ENCODE results near the gene TMUB2.
A peak's percentile ranks its signal among the peaks of the same experiment; 100 is the strongest.

The TMUB2 gene

GRCh38 chr17:44209786-44210341 lies 23.1 kb downstream of the TMUB2 start:
- no peak overlapping the region for H3K27ac ChIP-seq (ENCODE audit: low read length, poor library complexity, severe bottlenecking)
- DNase-seq = peak; percentile 27
- no peak overlapping the region for H3K23ac ChIP-seq (ENCODE audit: low read length in 2 of 2)
- peaks cover 33% of the 10 kb centered on the region for H3K79me1 ChIP-seq (replicated peaks; ENCODE audit: low read length, poor library complexity, severe bottlenecking)
- H3K9me3 ChIP-seq (ENCODE audit: control insufficient read depth, low read length) = peaks cover 8% of the 10 kb centered on the region
- H2BK120ac ChIP-seq (ENCODE audit: low read depth, low read length) = no peak overlapping the region
- no peak overlapping the region for H3K4ac ChIP-seq (ENCODE audit: low read depth in 1 of 2, low read length in 2 of 2)
- peak overlapping the region; percentile 62 for H4K8ac ChIP-seq (ENCODE audit: low read length)
- H4K91ac ChIP-seq (ENCODE audit: low read length) = no peak overlapping the region
- peak overlapping the region in 1 of 2 experiments; percentile 6 for H2BK12ac ChIP-seq (ENCODE audit: low read length in 2 of 2)
- H3K4me3 ChIP-seq (ENCODE audit: insufficient read depth in 1 of 2, low read depth in 1 of 2, low read length in 2 of 2) = no peak overlapping the region
- no peak overlapping the region for H3K4me2 ChIP-seq (ENCODE audit: low read length, poor library complexity, severe bottlenecking)
- peak overlapping the region; percentile 64 for H3K9ac ChIP-seq (ENCODE audit: low read length)
- WGBS = 83% methylated on average over 11 of the region's 11 CpGs
- no peak overlapping the region for H3K14ac ChIP-seq (ENCODE audit: low read length in 2 of 2)
- H3K4me1 ChIP-seq (ENCODE audit: control insufficient read depth, insufficient read depth, low read depth, low read length) = peaks cover 18% of the 10 kb centered on the region
- no peaks in the 10 kb centered on the region for H3K27me3 ChIP-seq (ENCODE audit: control insufficient read depth in 1 of 2, insufficient read depth in 1 of 2, low read length in 2 of 2)
- no peak overlapping the region for H2AFZ ChIP-seq (ENCODE audit: low read depth, low read length)
- no peak overlapping the region for H2BK5ac ChIP-seq (ENCODE audit: low read depth, low read length, poor library complexity, severe bottlenecking)
- H2AK5ac ChIP-seq (ENCODE audit: low read length, severe bottlenecking) = peak overlapping the region; percentile 8
- H2BK15ac ChIP-seq (ENCODE audit: low read depth, poor library complexity, severe bottlenecking) = no peak overlapping the region
- H3K36me3 ChIP-seq (ENCODE audit: control insufficient read depth in 1 of 2, insufficient read depth in 2 of 2, low read depth in 1 of 2, low read length in 2 of 2) = peaks cover 66 to 86% of the 10 kb centered on the region in 2 experiments
- H3K18ac ChIP-seq (ENCODE audit: low read depth in 1 of 2, low read length in 2 of 2) = peak overlapping the region in 1 of 2 experiments; percentile 42

- 36% methylated on average over 62 of the region's 64 CpGs for WGBS
- no peak overlapping the region for H2AFZ ChIP-seq (ENCODE audit: low read depth, low read length)
- peak; percentile 86 for DNase-seq
- no peak overlapping the region for H3K4me2 ChIP-seq (ENCODE audit: low read length, poor library complexity, severe bottlenecking)
- peaks cover 18% of the 10 kb centered on the region for H3K4me1 ChIP-seq (ENCODE audit: control insufficient read depth, insufficient read depth, low read depth, low read length)
- H3K4ac ChIP-seq (ENCODE audit: low read depth in 1 of 2, low read length in 2 of 2) = peak overlapping the region in 1 of 2 experiments; percentile 50
- H3K27me3 ChIP-seq (ENCODE audit: control insufficient read depth in 1 of 2, insufficient read depth in 1 of 2, low read length in 2 of 2) = no peaks in the 10 kb centered on the region
- H3K79me1 ChIP-seq (replicated peaks; ENCODE audit: low read length, poor library complexity, severe bottlenecking) = peaks cover 40% of the 10 kb centered on the region
- H3K36me3 ChIP-seq (ENCODE audit: control insufficient read depth in 1 of 2, insufficient read depth in 2 of 2, low read depth in 1 of 2, low read length in 2 of 2) = peaks cover 73 to 94% of the 10 kb centered on the region in 2 experiments
- no peak overlapping the region for H3K27ac ChIP-seq (ENCODE audit: low read length, poor library complexity, severe bottlenecking)
- H3K4me3 ChIP-seq (ENCODE audit: insufficient read depth in 1 of 2, low read depth in 1 of 2, low read length in 2 of 2) = no peak overlapping the region
- peak overlapping the region in 1 of 2 experiments; percentile 11 for H2BK12ac ChIP-seq (ENCODE audit: low read length in 2 of 2)
- no peak overlapping the region for H3K14ac ChIP-seq (ENCODE audit: low read length in 2 of 2)
- H3K23ac ChIP-seq (ENCODE audit: low read length in 2 of 2) = no peak overlapping the region
- H2AK5ac ChIP-seq (ENCODE audit: low read length, severe bottlenecking) = no peak overlapping the region
- peak overlapping the region; percentile 64 for H3K9ac ChIP-seq (ENCODE audit: low read length)
- H2BK5ac ChIP-seq (ENCODE audit: low read depth, low read length, poor library complexity, severe bottlenecking) = no peak overlapping the region
- peak overlapping the region in 1 of 2 experiments; percentile 48 for H3K18ac ChIP-seq (ENCODE audit: low read depth in 1 of 2, low read length in 2 of 2)
- H2BK120ac ChIP-seq (ENCODE audit: low read depth, low read length) = no peak overlapping the region
- peak overlapping the region; percentile 62 for H4K8ac ChIP-seq (ENCODE audit: low read length)
- no peak overlapping the region for H2BK15ac ChIP-seq (ENCODE audit: low read depth, poor library complexity, severe bottlenecking)
- H4K91ac ChIP-seq (ENCODE audit: low read length) = peak overlapping the region; percentile 43
- peaks cover 8% of the 10 kb centered on the region for H3K9me3 ChIP-seq (ENCODE audit: control insufficient read depth, low read length)
Measured at GRCh38 chr17:44210342-44211192, 23.8 kb downstream of the TMUB2 start.

- H3K9ac ChIP-seq (ENCODE audit: low read length) = no peak overlapping the region
- peak overlapping the region; percentile 16 for H4K91ac ChIP-seq (ENCODE audit: low read length)
- no peak overlapping the region for H2BK5ac ChIP-seq (ENCODE audit: low read depth, low read length, poor library complexity, severe bottlenecking)
- no peak overlapping the region for H3K4ac ChIP-seq (ENCODE audit: low read depth in 1 of 2, low read length in 2 of 2)
- 94% methylated on average over 30 of the region's 30 CpGs for WGBS
- DNase-seq = no peak
- no peak overlapping the region for H2BK120ac ChIP-seq (ENCODE audit: low read depth, low read length)
- no peak overlapping the region for H3K4me2 ChIP-seq (ENCODE audit: low read length, poor library complexity, severe bottlenecking)
- no peak overlapping the region for H3K14ac ChIP-seq (ENCODE audit: low read length in 2 of 2)
- no peak overlapping the region for H3K27ac ChIP-seq (ENCODE audit: low read length, poor library complexity, severe bottlenecking)
- peaks cover 20% of the 10 kb centered on the region for H3K4me1 ChIP-seq (ENCODE audit: control insufficient read depth, insufficient read depth, low read depth, low read length)
- peaks cover 79 to 98% of the 10 kb centered on the region in 2 experiments for H3K36me3 ChIP-seq (ENCODE audit: control insufficient read depth in 1 of 2, insufficient read depth in 2 of 2, low read depth in 1 of 2, low read length in 2 of 2)
- no peak overlapping the region for H2AFZ ChIP-seq (ENCODE audit: low read depth, low read length)
- no peak overlapping the region for H2AK5ac ChIP-seq (ENCODE audit: low read length, severe bottlenecking)
- H3K4me3 ChIP-seq (ENCODE audit: insufficient read depth in 1 of 2, low read depth in 1 of 2, low read length in 2 of 2) = no peak overlapping the region
- H3K27me3 ChIP-seq (ENCODE audit: control insufficient read depth in 1 of 2, insufficient read depth in 1 of 2, low read length in 2 of 2) = no peaks in the 10 kb centered on the region
- H3K23ac ChIP-seq (ENCODE audit: low read length in 2 of 2) = no peak overlapping the region
- H2BK15ac ChIP-seq (ENCODE audit: low read depth, poor library complexity, severe bottlenecking) = no peak overlapping the region
- H2BK12ac ChIP-seq (ENCODE audit: low read length in 2 of 2) = no peak overlapping the region
- H4K8ac ChIP-seq (ENCODE audit: low read length) = no peak overlapping the region
- H3K18ac ChIP-seq (ENCODE audit: low read depth in 1 of 2, low read length in 2 of 2) = no peak overlapping the region
- H3K79me1 ChIP-seq (replicated peaks; ENCODE audit: low read length, poor library complexity, severe bottlenecking) = peaks cover 47% of the 10 kb centered on the region
- peaks cover 8% of the 10 kb centered on the region for H3K9me3 ChIP-seq (ENCODE audit: control insufficient read depth, low read length)
Measured at GRCh38 chr17:44211281-44212265, 24.8 kb downstream of the TMUB2 start.

Measured in mesenchymal stem cell (in vitro differentiated cells and primary cell).